Spleen (tissue), 3 donors: ENCODE data around the gene CHPF.

Source experiments
- POLR2A ChIP-seq, 3 donors: fragments of 450-650 bp; IDR thresholded peaks; one replicate each; pipeline ENCODE4 v1.5.1; 2017; ENCODE audit warnings: antibody characterized with exemption in 3 of 3, mild to moderate bottlenecking in 1 of 3
- POLR2AphosphoS5 ChIP-seq, 3 donors: sonication (generic); formaldehyde crosslinking; IDR thresholded peaks; one replicate each; pipeline ENCODE4 v1.5.1; 2017; ENCODE audit warnings: antibody characterized with exemption in 3 of 3

DNA sequence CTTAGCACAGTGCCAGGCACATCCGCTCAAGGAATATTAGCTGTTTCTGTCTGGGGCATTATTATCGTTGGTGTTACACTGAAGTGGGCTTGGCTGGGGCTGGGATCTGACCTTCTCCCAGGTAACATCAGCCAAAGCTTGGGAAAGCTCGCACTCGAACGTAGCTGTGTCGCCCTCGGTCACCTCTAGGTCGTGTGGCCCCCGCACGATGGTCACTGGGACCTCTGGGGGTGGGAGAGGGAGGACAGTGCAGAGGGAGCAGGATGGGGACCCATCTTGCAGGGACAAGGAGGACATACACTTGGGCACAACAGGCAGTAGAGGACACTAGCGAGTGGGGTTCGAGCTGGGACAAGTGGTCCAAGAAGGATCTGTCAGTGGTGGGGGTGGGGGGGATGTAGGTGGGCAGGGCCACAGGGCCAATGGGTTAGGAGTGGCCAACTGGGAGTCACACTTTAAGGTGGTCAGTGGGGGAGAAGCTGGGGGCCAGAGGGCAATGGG is 9.9 kb upstream of the CHPF start:
- TF ChIP-seq POLR2A (IDR thresholded peaks at IDR 0.05) (no peak), POLR2AphosphoS5 (IDR thresholded peaks at IDR 0.05) (no peak)
